HepG2 (cell line): ENCODE data around the gene RNF168. TPM values are rescaled to one million over a fixed set of nuclear protein-coding genes. Genes with fewer than 3 reads are reported as not detected.

Experiments
- ATAC-seq: fragments of 200-7000 bp; cut with Tn5 transposase; 3 replicates; pipeline ENCODE4 v1.9.1; 2020; ENCODE audit warnings: mild to moderate bottlenecking, moderate library complexity
- BruUV-seq: library from RNA; stranded (reverse); fragments of 400-500 nt; replicated peaks from 2 replicates; lab custom pipeline; 2021; lab: Mats Ljungman, UMichigan
- CTCF ChIA-PET: fragments of 300-600 bp; formaldehyde crosslinking; extraction: SDS; loops from one replicate; lab custom pipeline; 2021; ENCODE audit warnings: low total read pairs, inconsistent platforms, low intra/inter-chr PET ratio; lab: Yijun Ruan, JAX
- POLR2A ChIA-PET: fragments of 350-600 bp; sonication (Branson Sonifier 250); formaldehyde crosslinking; loops from one replicate; lab custom pipeline; 2020; ENCODE audit warnings: antibody characterized with exemption, inconsistent platforms; lab: Yijun Ruan, JAX
- DNase-seq: peaks from one replicate; pipeline ENCODE4 v3.0.0-alpha.2; 2015; ENCODE audit warnings: low spot score
- FAIRE-seq: peaks from 3 replicates; lab custom pipeline; 2011; peaks lifted over from hg19 to GRCh38; lab: Jason Lieb, UNC
- H2AFZ ChIP-seq: one replicate; pipeline ENCODE4 v1.6.1; 2011; ENCODE audit warnings: low read length, inconsistent platforms
- H3K27ac ChIP-seq: fragments of 300-600 bp; 3 replicates; pipeline ENCODE4 v1.8.0; 2011; ENCODE audit warnings: mixed run types, mild to moderate bottlenecking, mixed read lengths, low read length, inconsistent platforms; ENCODE audit not compliant: insufficient read depth; ENCODE audit errors: extremely low read length
- H3K27me3 ChIP-seq, 2 experiments: fragments of 200-600 bp in 1 of 2; 2 replicates in 1 of 2; 3 replicates in 1 of 2; pipeline versions ENCODE4 v1.6.0 to v1.8.0; 2011; ENCODE audit warnings: low read length in 2 of 2, mild to moderate bottlenecking in 2 of 2, moderate library complexity in 2 of 2, inconsistent platforms in 1 of 2; ENCODE audit not compliant: insufficient read depth in 2 of 2, control insufficient read depth in 1 of 2
- H3K36me3 ChIP-seq, 2 experiments: fragments of 200-600 bp in 1 of 2; replicated peaks in 1 of 2; 2 replicates in 1 of 2; 3 replicates in 1 of 2; pipeline versions ENCODE4 v1.5.1 to v1.8.0; 2011; ENCODE audit warnings: low read length in 2 of 2, inconsistent platforms in 1 of 2; ENCODE audit not compliant: insufficient read depth in 2 of 2, control insufficient read depth in 1 of 2
- H3K4me1 ChIP-seq: 2 replicates; pipeline ENCODE4 v1.5.1; 2012; ENCODE audit warnings: low read length, inconsistent platforms; ENCODE audit not compliant: insufficient read depth
- H3K4me2 ChIP-seq: 2 replicates; pipeline ENCODE4 v1.6.0; 2011; ENCODE audit warnings: low read depth, low read length, inconsistent platforms
- H3K4me3 ChIP-seq, 3 experiments: fragments of 200-600 bp in 1 of 3; sonication (generic), shearing (Covaris generic) in 1 of 3; replicated peaks in 1 of 3; 2 replicates each; pipeline ENCODE4 v1.5.1; 2011 to 2016; ENCODE audit warnings: low read length in 3 of 3, inconsistent platforms in 2 of 3, low read depth in 2 of 3, mild to moderate bottlenecking in 2 of 3, control low read depth in 1 of 3, mixed read lengths in 1 of 3; ENCODE audit not compliant: insufficient read depth in 1 of 3
- H3K79me2 ChIP-seq: one replicate; pipeline ENCODE4 v1.6.1; 2011; ENCODE audit warnings: low read length, inconsistent platforms; ENCODE audit not compliant: insufficient read depth
- H3K9ac ChIP-seq: 2 replicates; pipeline ENCODE4 v1.6.0; 2011; ENCODE audit warnings: mild to moderate bottlenecking, low read depth, low read length, inconsistent platforms; ENCODE audit not compliant: insufficient read depth
- H3K9me3 ChIP-seq: 2 replicates; pipeline ENCODE4 v1.5.1; 2012; ENCODE audit warnings: mild to moderate bottlenecking, low read length
- H4K20me1 ChIP-seq: 2 replicates; pipeline ENCODE4 v1.6.0; 2011; ENCODE audit warnings: inconsistent platforms, mild to moderate bottlenecking, low read length, moderate library complexity; ENCODE audit not compliant: insufficient read depth
- CEBPB ChIP-seq: IDR thresholded peaks from 2 replicates; pipeline ENCODE4 v1.6.1; 2011; ENCODE audit warnings: low read depth, low read length, improper control_type of control experiment, borderline replicate concordance
- CREM ChIP-seq, 2 experiments: sonication (generic) in 1 of 2; formaldehyde crosslinking in 1 of 2; IDR thresholded peaks; 2 replicates each; pipeline versions ENCODE4 v1.4.0 to v1.6.1; 2016 to 2020; ENCODE audit warnings: antibody characterized with exemption in 1 of 2, mild to moderate bottlenecking in 1 of 2, missing genetic modification reagents in 1 of 2
- ERF ChIP-seq: IDR thresholded peaks from 2 replicates; pipeline ENCODE4 v1.6.1; 2018; ENCODE audit warnings: missing biosample characterization, missing genetic modification reagents
- HES4 ChIP-seq: sonication (generic); formaldehyde crosslinking; IDR thresholded peaks from 2 replicates; pipeline ENCODE4 v1.9.0; 2021; ENCODE audit warnings: mild to moderate bottlenecking, missing genetic modification reagents, borderline replicate concordance
- JUNB ChIP-seq: sonication (generic); formaldehyde crosslinking; IDR thresholded peaks from 2 replicates; pipeline ENCODE4 v1.8.0; 2022; ENCODE audit warnings: missing genetic modification reagents, mild to moderate bottlenecking, borderline replicate concordance
- SKI ChIP-seq: fragments of 450-650 bp; IDR thresholded peaks from one replicate; pipeline ENCODE4 v1.6.1; 2018; ENCODE audit warnings: mild to moderate bottlenecking; ENCODE audit not compliant: partially characterized antibody
- SUZ12 ChIP-seq: fragments of 150-350 bp; IDR thresholded peaks from 2 replicates; pipeline ENCODE4 v1.6.1; 2014; ENCODE audit warnings: low read depth, low read length
- TARDBP ChIP-seq: sonication (generic); formaldehyde crosslinking; IDR thresholded peaks from 2 replicates; pipeline ENCODE4 v1.8.0; 2022; ENCODE audit warnings: mild to moderate bottlenecking, missing genetic modification reagents
- THRA ChIP-seq: sonication (generic); formaldehyde crosslinking; IDR thresholded peaks from 2 replicates; pipeline ENCODE4 v1.4.0; 2020; ENCODE audit warnings: missing genetic modification reagents, borderline replicate concordance
- ZBTB44 ChIP-seq: sonication (generic); formaldehyde crosslinking; IDR thresholded peaks from 2 replicates; pipeline ENCODE4 v1.4.0; 2020; ENCODE audit warnings: missing genetic modification reagents
- ZNF180 ChIP-seq: sonication (generic); formaldehyde crosslinking; IDR thresholded peaks from 2 replicates; pipeline ENCODE4 v1.4.0; 2020; ENCODE audit warnings: low read depth, missing genetic modification reagents, borderline replicate concordance
- ZNF589 ChIP-seq: sonication (generic); formaldehyde crosslinking; conservative IDR thresholded peaks from 2 replicates; pipeline ENCODE4 v1.8.0; 2022; ENCODE audit warnings: mild to moderate bottlenecking, moderate library complexity, missing genetic modification reagents
- ZNF703 ChIP-seq: sonication (generic); formaldehyde crosslinking; IDR thresholded peaks from 2 replicates; pipeline ENCODE4 v1.5.1; 2020; ENCODE audit warnings: missing genetic modification reagents, mild to moderate bottlenecking, moderate library complexity, borderline replicate concordance
- ZNF713 ChIP-seq: sonication (generic); formaldehyde crosslinking; IDR thresholded peaks from 2 replicates; pipeline ENCODE4 v1.4.0; 2020; ENCODE audit warnings: mild to moderate bottlenecking, missing genetic modification reagents
- ZNF766 ChIP-seq: sonication (generic); formaldehyde crosslinking; IDR thresholded peaks from 2 replicates; pipeline ENCODE4 v1.5.0; 2020; ENCODE audit warnings: missing genetic modification reagents, borderline replicate concordance
- ZNF891 ChIP-seq: sonication (generic); formaldehyde crosslinking; IDR thresholded peaks from 2 replicates; pipeline ENCODE4 v1.5.0; 2020; ENCODE audit warnings: mild to moderate bottlenecking, missing genetic modification reagents
- WGBS: methylation state at CpG from one replicate; pipeline ENCODE4 v1.1.6; 2017; ENCODE audit warnings: low lambda C conversion rate; 5-methylcytosine and 5-hydroxymethylcytosine counted together
- in situ Hi-C: cut with HindIII; loops from 2 replicates; pipeline ENCODE4 v1.10.0; 2017; ENCODE audit warnings: low pct_unique_long_range_greater_than_20kb; ENCODE audit not compliant: extremely low pct_ligation_motif_present
- intact Hi-C: fragments of 100-400 bp; cut with micrococcal nuclease; formaldehyde crosslinking; loops from one replicate; pipeline ENCODE4 v1.10.0; 2022; ENCODE audit not compliant: unreplicated experiment
- polyA plus RNA-seq, 8 experiments: library from polyadenylated mRNA; depleted of rRNA in 3 of 8; stranded (reverse) in 7 of 8; unstranded in 1 of 8; fragments of >200 nt; fragmentation: Illumina TruSeq in 4 of 8; extraction: Trizol in 4 of 8; gene quantifications; 2 replicates each; pipeline versions ENCODE4 v1.2.1 to v1.2.3, GENCODE V29; 2011 to 2016; ENCODE audit warnings: low read depth in 4 of 8, missing spikeins in 1 of 8, mixed read lengths in 1 of 8; ENCODE audit not compliant: insufficient read depth in 1 of 8
- total RNA-seq, 5 experiments: library from RNA; depleted of rRNA; stranded (reverse); fragments of >200 nt; fragmentation: Illumina TruSeq; extraction: Trizol; gene quantifications; 2 replicates each; pipeline ENCODE4 v1.2.3, GENCODE V29; 2016; ENCODE audit warnings: low read depth in 1 of 5
- TF ChIP-seq, protein P1 (sequence below): sonication (generic); formaldehyde crosslinking; IDR thresholded peaks from 2 replicates; pipeline ENCODE4 v1.4.0; 2020; ENCODE audit warnings: mild to moderate bottlenecking, missing genetic modification reagents, borderline replicate concordance

The RNF168 gene
- total and polyA plus RNA-seq, 2 of the 13 experiments (the other 11 are each of a cell fraction or from before 2014, with no cell fraction given) = 3.7 to 22.9 TPM

- no peak within 1 kb of the TSS for H3K9ac ChIP-seq
- 64% methylated on average over 10 of the region's 10 CpGs for WGBS
- peaks cover 19% of the 10 kb centered on the region for H3K4me1 ChIP-seq
- DNase-seq (no peak), ATAC-seq (no peak), FAIRE-seq (no peak)
- in situ Hi-C loops = loop anchor here (5.0 to 10.0 kb wide), 2 partner anchors 258 to 490 kb away; no protein-coding TSS in a partner anchor
- no peaks in the 10 kb centered on the region for H4K20me1 ChIP-seq
- intact Hi-C loops = loop anchor here (5.0 kb wide), 1 partner anchor 303 kb away; the partner anchor contains the start of gene ZDHHC19
- CTCF ChIA-PET = no interaction called here
- H3K79me2 ChIP-seq = no peaks in the 10 kb centered on the region
- BruUV-seq = no TSS peak
- no peak within 1 kb of the TSS for H3K27ac ChIP-seq
- peaks cover 0 to 14% of the 10 kb centered on the region in 2 experiments; a peak in 4 of 5 replicates for H3K27me3 ChIP-seq
- no peak within 1 kb of the TSS for H3K4me2 ChIP-seq
- no peaks in the 10 kb centered on the region for H3K9me3 ChIP-seq
- POLR2A ChIA-PET = no interaction called here
- H3K36me3 ChIP-seq = no peaks in the 10 kb centered on the region
- no peak within 1 kb of the TSS for H3K4me3 ChIP-seq
- TF ChIP-seq ERF (CRISPR knock-in tag) (no peak), JUNB (CRISPR knock-in tag) (no peak), ZNF180 (CRISPR knock-in tag) (no peak), SUZ12 (no peak), SKI (no peak), TARDBP (CRISPR knock-in tag) (no peak), ZNF713 (CRISPR knock-in tag) (no peak), ZNF891 (CRISPR knock-in tag) (no peak), CREM (IDR thresholded peaks at IDR 0.05) (no peak), CREM (CRISPR knock-in tag; IDR thresholded peaks at IDR 0.05) (no peak), THRA (CRISPR knock-in tag) (no peak), ZNF766 (CRISPR knock-in tag) (no peak), ZNF703 (no peak), ZBTB44 (CRISPR knock-in tag) (no peak), CEBPB (no peak), ZNF589 (CRISPR knock-in tag) (no peak), HES4 (CRISPR knock-in tag) (no peak)
- TF ChIP-seq, protein P1, sequence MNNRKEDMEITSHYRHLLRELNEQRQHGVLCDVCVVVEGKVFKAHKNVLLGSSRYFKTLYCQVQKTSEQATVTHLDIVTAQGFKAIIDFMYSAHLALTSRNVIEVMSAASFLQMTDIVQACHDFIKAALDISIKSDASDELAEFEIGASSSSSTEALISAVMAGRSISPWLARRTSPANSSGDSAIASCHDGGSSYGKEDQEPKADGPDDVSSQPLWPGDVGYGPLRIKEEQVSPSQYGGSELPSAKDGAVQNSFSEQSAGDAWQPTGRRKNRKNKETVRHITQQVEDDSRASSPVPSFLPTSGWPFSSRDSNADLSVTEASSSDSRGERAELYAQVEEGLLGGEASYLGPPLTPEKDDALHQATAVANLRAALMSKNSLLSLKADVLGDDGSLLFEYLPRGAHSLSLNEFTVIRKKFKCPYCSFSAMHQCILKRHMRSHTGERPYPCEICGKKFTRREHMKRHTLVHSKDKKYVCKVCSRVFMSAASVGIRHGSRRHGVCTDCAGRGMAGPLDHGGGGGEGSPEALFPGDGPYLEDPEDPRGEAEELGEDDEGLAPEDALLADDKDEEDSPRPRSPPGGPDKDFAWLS (CRISPR knock-in tag) = no peak
- H2AFZ ChIP-seq = no peak within 1 kb of the TSS
Measured at GRCh38 chr3:196514913-196515621, 11.5 kb upstream of the RNF168 start, which contains the start of gene SMCO1. TSS of gene SMCO1 (minus strand) at chr3:196515346. CDS start at chr3:196515209, 137 bp downstream.
